Adipose tissue (tissue), 3 donors: ENCODE results near the gene DOLPP1. TPM values are rescaled to one million over a fixed set of nuclear protein-coding genes. Genes with fewer than 3 reads are reported as not detected.

ENCODE experiments used
- H3K27ac ChIP-seq: one replicate; pipeline ENCODE4 v1.5.1; 2013; ENCODE audit warnings: low read depth, low read length
- WGBS, 3 donors: extraction: QIAGEN DNeasy Blood & Tissue Kit; methylation state at CpG; one replicate each; pipeline ENCODE4 v1.1.7; 2013; 5-methylcytosine and 5-hydroxymethylcytosine counted together
- polyA plus RNA-seq, 3 donors: library from polyadenylated mRNA; stranded (reverse); fragments of 200-250 nt; gene quantifications; one replicate each; pipeline ENCODE4 v1.2.3, GENCODE V29; 2013
- donor health status: healthy with polysubstance abuse.
- donor health status: Bipolar disorder and iron deficiency.
- donor health status: healthy.

DOLPP1 gene
- polyA plus RNA-seq, 3 donors = 3.5 to 7.8 (median 7.3) TPM

DNA sequence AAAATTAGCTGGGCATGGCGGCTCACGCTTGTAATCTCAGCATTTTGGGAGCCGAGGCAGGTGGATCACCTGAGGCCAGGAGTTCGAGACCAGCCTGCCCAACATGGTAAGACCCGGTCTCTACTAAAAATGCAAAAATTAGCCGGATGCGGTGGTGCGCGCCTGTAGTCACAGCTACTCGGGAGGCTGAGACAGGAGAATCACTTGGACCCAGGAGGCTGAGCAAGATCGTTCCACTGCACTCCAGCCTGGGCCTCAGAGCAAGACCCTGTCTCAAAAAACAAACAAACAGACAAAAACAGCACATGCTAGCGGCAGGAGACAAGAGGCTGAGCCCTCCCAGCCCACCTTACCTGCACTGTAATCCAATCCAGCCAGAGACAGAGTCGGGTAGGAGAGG, 1.1 kb upstream of the DOLPP1 start:
- 81 to 88% (median 86%) methylated on average over 13 of the region's 13 CpGs for WGBS, 3 donors
- no peak overlapping the region for H3K27ac ChIP-seq

DNA sequence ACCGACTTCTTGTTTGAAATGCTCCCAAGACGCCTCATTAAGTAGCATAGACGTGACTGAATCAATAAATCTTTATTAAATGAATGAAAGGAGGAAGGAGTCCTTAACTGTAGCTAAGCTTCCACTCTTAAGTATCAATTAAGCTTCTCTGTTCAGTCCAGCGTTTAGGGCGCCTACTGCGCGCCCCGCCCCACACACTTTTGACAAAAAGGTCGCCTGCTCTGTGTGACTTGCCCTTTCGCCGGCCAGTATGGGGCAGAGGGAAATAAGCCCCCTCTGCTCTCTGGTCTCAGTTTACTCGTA, 662 bp upstream of the DOLPP1 start:
- H3K27ac ChIP-seq = no peak overlapping the region
- 6 to 8% (median 7%) methylated on average over 12 of the region's 12 CpGs for WGBS, 3 donors

DNA sequence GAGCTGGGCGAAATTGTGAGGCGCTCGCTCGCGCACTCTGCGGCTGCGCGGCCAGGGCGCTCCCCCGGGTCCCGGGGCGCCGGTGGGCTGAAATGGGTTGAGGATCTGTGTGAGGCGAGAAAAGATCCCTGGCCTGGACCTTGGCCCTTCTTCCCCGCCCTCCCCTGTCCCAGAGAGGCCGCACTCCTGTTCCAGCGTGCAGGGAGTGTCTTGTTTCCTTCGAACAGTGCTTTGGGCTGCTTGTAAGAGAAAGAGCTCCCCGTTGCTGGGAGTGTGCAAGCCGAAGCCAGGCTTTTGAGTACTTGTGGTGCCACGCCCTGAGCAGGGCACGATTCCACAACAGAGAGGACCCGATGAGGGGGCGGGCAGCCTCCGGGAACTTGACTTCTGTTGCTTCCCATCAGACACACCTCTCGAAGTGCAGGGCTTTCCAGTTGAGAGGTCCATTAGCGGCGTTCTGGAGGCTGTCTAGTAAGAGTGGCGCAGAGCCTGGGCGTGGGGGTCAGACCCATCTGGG, 535 bp downstream of the DOLPP1 start:
- no peak overlapping the region for H3K27ac ChIP-seq

DNA sequence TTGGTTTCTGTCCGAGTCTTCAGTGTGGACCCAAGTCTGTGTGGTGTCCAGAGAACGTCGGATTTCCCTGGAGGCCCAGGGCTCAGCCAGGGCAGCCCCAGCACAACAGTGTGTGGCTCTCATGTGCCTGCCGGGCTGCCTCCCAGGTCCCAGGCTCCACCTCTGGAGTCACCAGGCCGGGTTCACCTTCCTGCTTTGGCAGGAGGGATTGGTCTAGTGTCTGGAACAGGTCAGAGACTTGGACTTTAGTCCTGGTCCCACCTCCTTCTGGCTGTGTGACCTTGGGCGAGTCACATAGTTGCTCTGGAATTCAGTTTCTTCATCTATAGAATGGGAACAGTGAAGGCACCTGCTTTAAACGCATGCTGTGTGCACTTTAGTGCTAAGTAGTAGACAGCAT, 3.2 kb downstream of the DOLPP1 start:
- 43 to 88% (median 87%) methylated on average over 7 of the region's 7 CpGs for WGBS, 3 donors
- no peak overlapping the region for H3K27ac ChIP-seq

More for the DNA sequence above, 535 bp downstream of the DOLPP1 start:
- 2 to 4% (median 2%) methylated on average over 30 of the region's 30 CpGs for WGBS, 3 donors

DNA sequence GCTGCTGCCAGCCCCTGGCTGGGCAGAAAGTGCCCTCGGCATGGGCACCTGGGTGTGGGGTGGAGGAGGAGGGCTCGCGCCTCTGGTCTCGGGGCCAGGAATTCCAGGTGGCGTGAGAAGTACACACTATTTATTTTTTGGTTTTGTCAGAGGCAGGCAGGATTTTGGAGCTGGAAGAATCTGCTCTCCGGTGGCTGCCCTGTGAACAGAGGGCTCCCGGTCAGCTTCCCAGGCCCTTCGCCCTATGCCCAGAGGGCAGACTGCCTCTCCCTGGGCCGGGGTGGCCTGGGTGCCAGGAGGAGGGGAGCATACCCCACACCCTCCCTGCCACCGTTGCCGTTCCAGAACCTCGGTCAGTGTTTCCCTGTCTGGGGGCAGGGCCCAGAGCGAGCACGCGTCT, 8.3 kb downstream of the DOLPP1 start:
- WGBS, 3 donors = 88 to 93% (median 91%) methylated on average over 14 to 15 of the region's 15 CpGs
- no peak overlapping the region for H3K27ac ChIP-seq

DNA sequence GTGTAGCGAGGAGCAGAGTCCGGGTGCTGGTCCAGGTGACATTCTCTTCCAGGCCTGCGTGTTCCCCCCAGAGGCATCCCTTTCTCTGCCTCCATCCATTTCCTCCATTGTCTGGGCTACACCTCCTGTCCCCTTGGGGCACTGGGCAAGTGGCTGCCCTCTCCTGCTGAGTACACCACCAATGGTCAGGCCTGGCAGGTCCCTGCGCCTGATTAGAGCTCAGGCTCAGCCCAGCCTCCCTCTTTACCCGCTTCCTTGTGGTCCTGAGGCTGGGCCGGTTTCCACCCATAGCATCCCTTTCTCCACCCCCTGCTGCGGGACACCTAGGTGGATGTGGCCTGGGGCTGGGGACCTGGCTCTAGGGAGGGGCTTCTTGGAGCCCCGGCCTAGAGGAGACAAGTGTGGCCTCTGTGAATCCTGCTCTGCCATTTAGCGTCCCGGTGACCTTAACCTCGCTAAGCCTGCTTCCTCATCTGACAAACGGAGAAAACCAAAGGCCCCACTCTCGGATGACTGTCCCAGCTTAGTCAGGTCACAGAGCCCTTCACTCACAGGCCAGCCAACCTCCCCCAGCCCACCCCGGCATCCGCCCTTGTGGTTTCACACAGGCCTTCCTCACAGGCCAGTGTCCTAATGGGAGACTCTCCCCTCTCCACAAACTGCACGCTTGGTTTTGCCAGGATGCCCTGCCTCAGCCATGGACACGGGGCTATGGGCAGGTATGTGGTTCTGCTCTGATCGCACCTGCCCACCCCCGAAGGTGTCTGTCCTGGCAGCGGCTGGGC, 12.9 kb downstream of the DOLPP1 start:
- WGBS, 3 donors = 76 to 84% (median 81%) methylated on average over 20 of the region's 20 CpGs

DNA sequence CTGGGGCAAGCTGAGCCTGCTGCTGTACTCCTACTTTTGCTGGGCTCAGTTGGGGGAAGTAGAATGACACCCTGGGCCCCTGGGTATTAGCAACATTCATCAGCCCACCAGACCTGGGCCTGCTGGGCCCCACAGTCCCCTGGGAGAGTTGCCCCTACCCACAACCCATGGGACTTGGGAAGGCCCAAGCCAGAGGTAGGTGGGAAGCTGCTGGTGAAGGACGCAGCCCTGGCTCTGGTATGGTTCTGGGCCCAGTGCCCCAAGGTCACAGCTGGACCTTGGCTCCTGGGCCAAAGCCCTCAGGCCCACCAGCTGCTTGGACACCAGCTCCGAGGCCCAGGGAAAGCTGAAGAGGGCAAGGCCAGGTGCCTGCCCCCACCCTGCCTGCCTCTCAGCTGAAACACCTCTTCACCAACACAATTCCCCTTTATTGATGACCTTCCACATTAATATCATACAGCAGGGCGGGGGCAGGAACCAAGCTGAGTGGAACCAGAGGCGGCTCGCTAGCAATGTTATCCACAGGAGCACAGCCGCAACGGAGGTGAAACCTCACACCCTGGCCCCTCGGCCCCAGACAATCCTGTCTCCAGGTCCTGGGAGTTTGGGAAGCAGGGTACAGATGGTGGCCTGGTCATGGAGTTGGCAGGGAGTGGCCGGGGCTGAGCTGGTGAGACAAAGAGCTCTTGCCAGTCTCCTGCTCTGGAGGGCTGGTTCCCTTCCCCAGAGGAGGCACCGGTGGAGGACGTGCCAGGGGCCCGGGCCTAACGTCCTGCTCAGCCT, 13.7 kb downstream of the DOLPP1 start:
- 31 to 93% (median 88%) methylated on average over 13 of the region's 13 CpGs for WGBS, 3 donors

More for the DNA sequence above, 12.9 kb downstream of the DOLPP1 start:
- no peak overlapping the region for H3K27ac ChIP-seq

DNA sequence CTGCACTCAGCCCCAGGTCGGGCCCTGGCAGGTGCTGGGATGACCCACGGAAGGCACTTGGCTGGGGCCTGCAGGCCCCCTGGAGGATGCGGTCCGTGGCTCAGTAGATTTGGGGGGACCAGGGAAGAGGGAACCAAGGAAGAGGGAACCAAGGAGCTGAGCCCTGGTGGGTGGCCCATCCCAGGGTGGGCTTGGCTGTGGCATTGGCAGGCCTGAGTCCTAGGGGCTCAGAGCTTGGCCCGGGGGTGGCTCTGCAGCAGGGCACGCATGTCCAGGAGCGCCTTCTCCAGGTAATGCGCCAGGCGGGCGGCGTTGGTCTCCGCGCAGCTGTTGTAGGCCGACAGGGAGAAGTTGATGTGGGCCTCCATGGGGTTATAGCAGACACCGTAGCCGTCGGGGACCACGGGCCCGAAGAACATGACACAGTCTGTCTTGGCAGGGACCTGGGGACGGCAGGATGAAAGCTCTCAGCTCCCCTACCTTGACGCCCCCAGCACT, 14.3 kb downstream of the DOLPP1 start:
- WGBS, 3 donors = 90 to 94% (median 93%) methylated on average over 20 to 21 of the region's 21 CpGs
- no peak overlapping the region for H3K27ac ChIP-seq

More for the DNA sequence above, 13.7 kb downstream of the DOLPP1 start:
- H3K27ac ChIP-seq = no peak overlapping the region

DNA sequence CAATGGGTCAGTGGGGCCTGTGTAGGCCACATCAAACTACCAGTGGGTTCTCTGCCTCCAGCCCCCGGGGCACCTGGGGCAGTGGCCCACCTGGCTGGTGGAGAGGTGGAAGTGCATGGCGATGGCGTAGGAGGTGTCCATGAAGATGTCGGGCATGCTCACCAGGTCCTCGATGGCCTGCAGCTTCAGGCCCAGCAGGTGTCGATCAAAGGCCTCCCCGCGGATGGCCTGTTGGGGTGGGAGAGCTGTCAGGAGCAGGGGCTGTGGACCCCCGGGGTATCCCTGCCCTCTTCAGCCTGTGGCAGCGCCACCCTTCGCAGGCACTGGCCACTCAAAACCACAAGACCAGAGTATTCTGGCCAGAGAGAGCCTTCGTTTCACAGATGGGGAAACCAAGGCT, 15.0 kb downstream of the DOLPP1 start:
- no peak overlapping the region for H3K27ac ChIP-seq
- 95 to 96% (median 96%) methylated on average over 12 of the region's 12 CpGs for WGBS, 3 donors

DNA sequence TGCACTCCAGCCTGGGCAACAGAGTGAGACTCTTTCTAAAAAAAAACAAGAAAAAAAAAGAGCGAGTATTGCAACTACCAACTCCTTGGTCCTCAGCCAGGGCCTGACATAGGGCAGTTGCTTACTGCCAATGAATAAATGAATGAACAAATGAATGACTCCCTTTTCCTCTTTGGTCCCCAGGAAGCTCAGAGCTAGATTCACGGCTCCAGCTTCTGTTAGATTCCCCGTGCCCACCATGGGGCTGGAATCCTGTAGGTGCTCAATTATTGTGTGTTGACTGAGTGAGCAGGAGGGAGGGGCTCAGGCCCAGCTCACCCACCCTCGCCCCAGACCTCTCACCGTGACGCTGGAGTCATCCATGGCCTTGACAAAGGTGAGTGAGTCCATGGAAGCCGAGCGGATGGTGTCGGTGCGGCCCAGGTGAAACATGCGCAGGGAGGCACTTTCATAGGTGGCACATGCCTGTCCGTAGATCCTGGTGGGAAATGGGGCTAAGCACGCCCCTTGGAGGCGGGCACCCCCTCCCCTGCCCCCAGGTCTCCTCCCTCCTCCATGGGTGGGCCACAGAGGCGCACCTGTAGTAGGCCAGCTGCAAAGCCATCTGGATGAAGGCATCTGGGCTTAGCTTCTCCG, 16.9 kb downstream of the DOLPP1 start:
- H3K27ac ChIP-seq = no peak overlapping the region
- WGBS, 3 donors = 93 to 95% (median 94%) methylated on average over 16 of the region's 16 CpGs

DNA sequence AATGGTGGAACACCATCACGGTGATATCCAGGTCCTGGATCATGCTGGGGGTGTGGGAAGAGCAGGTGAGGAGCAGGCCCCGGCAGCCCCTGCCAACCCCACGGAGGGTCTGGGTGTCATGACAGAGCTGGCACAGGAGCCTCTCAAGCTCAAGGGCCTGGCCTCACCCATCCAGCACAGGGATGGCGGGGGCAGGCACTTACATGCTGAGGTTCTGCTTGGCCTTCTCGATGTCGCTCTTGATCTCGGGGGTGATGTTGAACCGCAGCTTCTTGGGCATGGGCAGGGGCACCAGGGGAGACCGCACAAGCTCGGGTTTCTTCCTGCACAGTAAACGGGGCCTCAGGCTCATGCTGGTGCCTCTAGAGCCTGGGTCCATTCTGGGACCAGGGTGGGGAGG, 17.4 kb downstream of the DOLPP1 start:
- WGBS, 3 donors = 94 to 96% (median 96%) methylated on average over 11 of the region's 11 CpGs
- no peak overlapping the region for H3K27ac ChIP-seq

DNA sequence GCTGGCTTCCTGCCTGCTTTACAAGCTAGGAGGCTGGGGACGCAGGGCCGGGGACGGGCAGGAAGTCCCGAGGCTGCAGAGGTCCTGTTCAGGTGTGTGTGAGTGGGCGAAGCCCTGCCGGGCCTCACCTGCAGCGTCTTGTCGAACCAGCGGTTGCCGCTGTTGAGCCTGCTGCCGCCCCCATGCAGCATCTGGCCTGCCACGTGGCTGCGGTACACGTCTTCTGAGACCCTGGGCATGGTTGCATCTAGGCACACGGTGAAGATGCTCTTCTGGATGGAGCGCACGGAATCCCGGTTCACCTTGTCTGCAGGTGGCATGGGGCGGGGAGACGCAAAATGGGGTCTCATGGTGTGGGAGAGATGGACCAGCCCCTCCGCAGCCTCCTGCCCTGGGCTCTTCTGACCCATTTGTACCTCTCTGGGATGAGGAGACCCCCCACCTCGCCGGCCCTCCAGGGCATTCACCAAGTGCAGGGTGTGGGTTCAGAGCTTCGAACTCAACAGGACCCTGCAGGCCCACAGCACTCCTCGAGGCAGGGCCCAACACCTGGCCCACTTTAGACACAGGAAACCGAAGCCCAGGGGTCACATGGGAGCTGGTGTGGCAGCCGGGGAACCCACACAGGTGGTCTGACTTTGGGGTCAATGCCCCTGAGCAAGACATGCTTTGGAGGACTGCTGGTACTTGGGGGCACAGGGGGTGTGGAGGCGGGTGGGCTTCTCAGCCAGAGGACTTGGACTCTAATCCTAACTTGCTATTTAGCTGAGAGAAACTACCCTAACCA, 19.7 kb downstream of the DOLPP1 start:
- no peak overlapping the region for H3K27ac ChIP-seq
- 75 to 79% (median 78%) methylated on average over 28 of the region's 28 CpGs for WGBS, 3 donors

DNA sequence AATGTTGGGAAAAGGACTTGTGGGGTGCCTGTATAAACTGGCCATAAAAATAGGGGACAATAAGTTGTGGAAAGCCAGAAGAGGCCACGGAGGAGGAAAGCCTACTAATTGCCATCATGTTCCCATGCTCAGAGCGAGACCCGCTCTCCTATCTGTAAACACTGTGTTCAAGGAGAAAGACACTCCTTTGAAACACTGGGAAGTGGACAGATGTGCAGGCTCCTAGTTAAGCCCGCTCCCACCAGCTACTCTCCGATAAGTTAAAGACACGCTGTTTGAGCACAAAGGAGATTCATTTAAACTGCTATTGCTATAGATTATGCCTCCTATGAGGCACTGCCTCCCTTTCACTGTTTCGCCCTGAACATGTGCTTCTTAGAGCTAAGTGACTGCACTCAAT, 20.4 kb downstream of the DOLPP1 start:
- no peak overlapping the region for H3K27ac ChIP-seq
- 34 to 96% (median 94%) methylated on average over 7 of the region's 7 CpGs for WGBS, 3 donors

DNA sequence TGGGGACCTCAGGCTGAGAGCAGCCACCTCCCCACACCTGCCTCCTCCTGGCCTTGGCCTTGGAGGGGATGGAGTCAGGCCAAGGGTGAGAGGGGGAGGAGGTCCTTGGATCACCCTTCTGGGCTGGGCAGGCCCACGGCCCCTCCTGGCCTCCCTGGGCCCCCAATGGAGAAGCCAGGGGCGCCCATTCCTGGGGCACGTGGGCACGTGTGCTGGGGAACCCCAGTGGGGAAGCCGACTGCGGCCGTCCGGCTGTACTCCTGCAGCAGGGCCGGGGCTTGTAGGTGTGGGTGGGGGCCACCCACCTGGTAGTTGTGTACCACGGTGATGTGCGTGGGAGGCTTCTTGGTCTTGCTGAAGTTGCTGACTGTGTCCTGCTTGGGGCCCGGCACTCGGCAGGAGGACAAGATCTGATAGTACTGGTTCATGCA, 21.2 kb downstream of the DOLPP1 start:
- no peak overlapping the region for H3K27ac ChIP-seq
- 53 to 89% (median 87%) methylated on average over 13 of the region's 13 CpGs for WGBS, 3 donors

DNA sequence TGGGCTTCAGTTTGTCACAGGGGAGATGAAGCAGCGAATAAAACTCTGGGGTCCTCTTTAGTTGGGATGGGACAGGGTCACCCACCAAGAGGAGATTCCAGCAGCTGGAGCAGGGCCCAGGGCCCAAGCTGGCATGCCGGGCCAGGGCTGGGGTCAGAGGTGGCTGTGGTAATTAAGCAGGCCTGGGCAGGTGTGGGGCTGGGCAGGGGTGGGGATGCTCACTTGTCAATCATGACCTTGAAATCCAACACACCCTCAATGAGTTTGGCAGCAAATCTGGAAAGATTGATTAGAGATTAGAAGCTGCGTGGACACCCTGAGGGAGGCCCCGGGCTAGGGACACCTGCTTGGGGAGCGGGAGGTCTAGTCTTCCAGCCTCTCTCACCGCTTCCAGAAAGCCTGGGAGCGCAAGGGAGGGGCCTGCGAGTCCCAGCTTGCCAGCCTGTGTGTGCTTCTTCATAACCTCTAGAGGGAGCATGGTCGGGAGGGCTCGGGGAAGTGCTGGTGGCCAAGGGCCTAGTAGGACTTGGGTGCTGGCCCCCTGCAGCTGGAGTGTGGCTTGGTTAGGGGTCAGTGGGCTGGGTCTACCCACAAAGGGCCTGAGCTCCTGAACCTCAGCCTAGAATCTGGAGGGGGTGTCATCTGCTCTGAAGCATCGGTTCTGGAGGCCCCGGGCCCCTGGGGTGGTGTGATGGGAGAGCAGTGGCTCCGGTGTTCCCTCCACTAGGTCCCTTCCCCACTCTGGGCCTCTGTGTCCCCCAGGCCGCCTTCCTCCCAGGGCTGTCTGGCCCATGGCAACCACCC, 22.1 kb downstream of the DOLPP1 start:
- no peak overlapping the region for H3K27ac ChIP-seq
- WGBS, 3 donors = 39 to 64% (median 51%) methylated on average over 14 of the region's 14 CpGs

DNA sequence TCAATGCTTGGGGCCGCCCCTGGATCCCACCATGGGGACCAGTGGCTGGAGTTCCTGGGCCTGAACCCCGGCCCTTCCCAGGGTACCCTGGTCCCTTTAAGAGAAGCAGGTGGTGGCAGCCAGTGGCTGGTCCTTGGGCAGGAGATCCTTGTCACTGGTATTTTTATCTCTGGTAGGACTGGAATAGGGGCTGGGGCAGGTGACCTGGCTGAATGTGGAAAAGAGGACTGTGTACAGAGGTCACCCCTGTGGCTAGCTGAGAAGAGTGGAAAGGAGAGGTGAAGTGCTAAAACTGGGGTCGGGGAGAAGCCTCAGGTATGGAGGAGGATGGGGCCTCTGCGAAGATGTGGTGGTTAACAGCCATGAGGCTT, 22.7 kb downstream of the DOLPP1 start:
- no peak overlapping the region for H3K27ac ChIP-seq
- WGBS, 3 donors = 78 to 93% (median 79%) methylated on average over 4 of the region's 4 CpGs

DNA sequence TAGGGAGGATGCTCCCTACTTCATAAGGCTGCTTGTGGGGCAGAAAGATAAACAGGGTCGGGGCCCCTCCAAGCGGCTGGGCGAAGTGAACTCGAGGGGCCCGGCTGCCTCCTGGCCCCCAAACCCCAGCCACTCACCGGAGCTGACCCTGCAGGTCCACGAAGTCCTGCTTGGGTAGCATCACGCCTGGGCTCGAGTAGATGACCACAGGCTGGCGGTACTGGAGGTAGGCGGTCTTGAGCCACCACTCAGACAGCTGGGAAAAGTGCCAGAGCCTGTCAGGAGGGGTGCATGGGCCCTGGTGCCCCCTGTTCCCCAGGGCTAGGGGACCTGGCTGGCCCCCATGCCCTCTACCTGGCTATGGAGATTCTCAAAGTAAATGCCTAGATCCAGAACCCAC, 23.1 kb downstream of the DOLPP1 start:
- no peak overlapping the region for H3K27ac ChIP-seq
- 77 to 87% (median 85%) methylated on average over 11 of the region's 11 CpGs for WGBS, 3 donors
